ENCODE measurements around the gene SLX4IP.
"Not testable (repeated sequence)": the region's sequence is repeated elsewhere in the genome, so short reads cannot be mapped to it uniquely, and the experiment has no call there.

The SLX4IP gene

GRCh38 chr20:10605547-10606195 lies 170.6 kb downstream of the SLX4IP start:
- no peak for DNase-seq (ENCODE audit: low spot score)

- no peak for DNase-seq (ENCODE audit: low spot score)
These were observed 174.2 kb downstream of the SLX4IP start for GRCh38 chr20:10609276-10609675.

- DNase-seq (ENCODE audit: low spot score) = no peak
These were observed 174.7 kb downstream of the SLX4IP start for GRCh38 chr20:10609770-10610169.

- DNase-seq (ENCODE audit: low spot score) = no peak
These were observed 175.1 kb downstream of the SLX4IP start for GRCh38 chr20:10610251-10610650.

- no peak for DNase-seq (ENCODE audit: low spot score)
These were observed 176.3 kb downstream of the SLX4IP start for GRCh38 chr20:10611357-10611756.

GRCh38 chr20:10613426-10613825 lies 178.3 kb downstream of the SLX4IP start:
- not testable (repeated sequence) for DNase-seq (ENCODE audit: low spot score)

- no peak for DNase-seq (ENCODE audit: low spot score)
These were observed 178.8 kb downstream of the SLX4IP start for GRCh38 chr20:10613911-10614310.

GRCh38 chr20:10616212-10616611 lies 181.1 kb downstream of the SLX4IP start:
- no peak for DNase-seq (ENCODE audit: low spot score)

- not testable (repeated sequence) for DNase-seq (ENCODE audit: low spot score)
These were observed 182.5 kb downstream of the SLX4IP start for GRCh38 chr20:10617549-10618133.

GRCh38 chr20:10618611-10619245 lies 183.6 kb downstream of the SLX4IP start:
- DNase-seq (ENCODE audit: low spot score) = no peak

- no peak for DNase-seq (ENCODE audit: low spot score)
These were observed 184.3 kb downstream of the SLX4IP start for GRCh38 chr20:10619427-10619826.

- no peak for DNase-seq (ENCODE audit: low spot score)
These were observed 186.0 kb downstream of the SLX4IP start for GRCh38 chr20:10621149-10621548.

GRCh38 chr20:10622657-10623418 lies 187.7 kb downstream of the SLX4IP start:
- no peak for DNase-seq (ENCODE audit: low spot score)

GRCh38 chr20:10625641-10626040 lies 190.5 kb downstream of the SLX4IP start:
- no peak for DNase-seq (ENCODE audit: low spot score)

GRCh38 chr20:10626896-10627295 lies 191.8 kb downstream of the SLX4IP start:
- no peak for DNase-seq (ENCODE audit: low spot score)

GRCh38 chr20:10629946-10630650 lies 195.0 kb downstream of the SLX4IP start:
- DNase-seq (ENCODE audit: low spot score) = no peak

- DNase-seq (ENCODE audit: low spot score) = no peak
These were observed 196.0 kb downstream of the SLX4IP start for GRCh38 chr20:10631126-10631525.

- no peak for DNase-seq (ENCODE audit: low spot score)
These were observed 197.8 kb downstream of the SLX4IP start for GRCh38 chr20:10632721-10633509.

GRCh38 chr20:10633718-10634117 lies 198.6 kb downstream of the SLX4IP start:
- no peak for DNase-seq (ENCODE audit: low spot score)

GRCh38 chr20:10634211-10634610 lies 199.1 kb downstream of the SLX4IP start:
- no peak for DNase-seq (ENCODE audit: low spot score)

- no peak for DNase-seq (ENCODE audit: low spot score)
These were observed 199.7 kb downstream of the SLX4IP start for GRCh38 chr20:10634683-10635411.
